ENCODE data around the gene KCNJ4. TPM values are rescaled to one million over a fixed set of nuclear protein-coding genes. Genes with fewer than 3 reads are reported as not detected.
A peak's percentile ranks its signal among the peaks of the same experiment; 100 is the strongest.

The KCNJ4 gene
- total RNA-seq = 1.7 and 2.2 TPM in 2 replicates
- long read RNA-seq = 0 reads

DNA sequence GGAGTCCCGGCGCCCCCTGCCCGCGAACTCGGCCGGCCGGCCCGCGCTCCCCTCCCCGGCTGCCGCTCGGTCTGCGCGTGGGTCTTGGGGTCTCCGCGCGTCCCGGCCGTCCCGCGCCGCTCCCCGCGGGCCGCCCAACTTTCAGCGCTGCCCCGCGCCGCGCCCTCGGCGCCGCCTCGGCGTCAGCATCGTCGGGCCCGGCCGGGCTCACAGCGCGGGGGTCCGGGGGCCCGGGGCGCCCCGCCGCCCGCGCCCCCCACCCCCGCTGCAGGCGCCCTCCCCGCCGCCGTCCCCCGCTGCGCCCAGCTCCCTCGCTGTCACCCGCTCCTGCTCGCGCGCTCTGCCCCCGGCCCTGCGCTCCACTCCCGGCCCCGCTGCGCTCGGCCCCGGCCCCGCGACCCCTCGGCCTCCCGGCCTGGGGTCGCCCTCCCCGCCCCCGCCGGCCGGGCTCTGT, at the start of gene KCNJ4:
Gene KCNJ4 (minus strand): TSS at position 124 of the 454 bp plus-strand sequence. CDS start 27,067 bp downstream, outside the sequence.
- Mint-ChIP-seq H3K4me1 (ENCODE audit: low read depth) (peaks cover 16% of the 10 kb centered on the region), H3K27ac (no peak within 1 kb of the TSS), H3K36me3 (ENCODE audit: insufficient read depth) (no peaks in the 10 kb centered on the region), H3K27me3 (peaks cover 68% of the 10 kb centered on the region), H3K4me3 (ENCODE audit: low read depth) (peak within 1 kb of the TSS; percentile 75), H3K9me3 (ENCODE audit: low read depth) (no peaks in the 10 kb centered on the region)
- TF ChIP-seq, protein P1, sequence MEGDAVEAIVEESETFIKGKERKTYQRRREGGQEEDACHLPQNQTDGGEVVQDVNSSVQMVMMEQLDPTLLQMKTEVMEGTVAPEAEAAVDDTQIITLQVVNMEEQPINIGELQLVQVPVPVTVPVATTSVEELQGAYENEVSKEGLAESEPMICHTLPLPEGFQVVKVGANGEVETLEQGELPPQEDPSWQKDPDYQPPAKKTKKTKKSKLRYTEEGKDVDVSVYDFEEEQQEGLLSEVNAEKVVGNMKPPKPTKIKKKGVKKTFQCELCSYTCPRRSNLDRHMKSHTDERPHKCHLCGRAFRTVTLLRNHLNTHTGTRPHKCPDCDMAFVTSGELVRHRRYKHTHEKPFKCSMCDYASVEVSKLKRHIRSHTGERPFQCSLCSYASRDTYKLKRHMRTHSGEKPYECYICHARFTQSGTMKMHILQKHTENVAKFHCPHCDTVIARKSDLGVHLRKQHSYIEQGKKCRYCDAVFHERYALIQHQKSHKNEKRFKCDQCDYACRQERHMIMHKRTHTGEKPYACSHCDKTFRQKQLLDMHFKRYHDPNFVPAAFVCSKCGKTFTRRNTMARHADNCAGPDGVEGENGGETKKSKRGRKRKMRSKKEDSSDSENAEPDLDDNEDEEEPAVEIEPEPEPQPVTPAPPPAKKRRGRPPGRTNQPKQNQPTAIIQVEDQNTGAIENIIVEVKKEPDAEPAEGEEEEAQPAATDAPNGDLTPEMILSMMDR (IDR thresholded peaks at IDR 0.05; ENCODE audit: unreplicated experiment) = no peak
- DNase-seq (ENCODE audit: low spot score, unreplicated experiment) = no peak

DNA sequence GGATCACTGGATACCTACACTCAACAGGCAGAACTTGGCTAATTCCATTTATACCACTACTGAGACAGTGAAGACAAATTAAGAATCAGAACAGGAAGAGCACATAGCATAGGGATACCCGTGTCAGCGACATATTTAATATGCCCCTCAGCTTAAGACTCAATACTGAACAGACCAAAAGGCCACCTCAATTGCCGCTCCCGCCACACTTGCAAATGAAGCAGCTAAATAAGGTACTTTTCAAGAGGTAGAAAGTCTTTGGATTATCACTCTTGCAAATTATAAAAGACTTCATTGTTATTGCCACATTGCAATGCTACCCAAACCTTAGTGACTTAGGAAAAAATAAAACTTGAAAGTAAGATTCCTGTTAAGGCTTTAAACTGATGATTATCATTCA, 48.0 kb upstream of the KCNJ4 start:
- H3K9me3 Mint-ChIP-seq (ENCODE audit: low read depth) = no peaks in the 10 kb centered on the region

GRCh38 chr22:38501797-38502672, 47.0 kb upstream of the KCNJ4 start:
- H3K4me3 Mint-ChIP-seq (ENCODE audit: low read depth) = peak overlapping the region; percentile 99
- H3K27me3 Mint-ChIP-seq = no peaks in the 10 kb centered on the region
- H3K36me3 Mint-ChIP-seq (ENCODE audit: insufficient read depth) = peaks cover 40% of the 10 kb centered on the region
- peak overlapping the region; percentile 92 for H3K27ac Mint-ChIP-seq
- DNase-seq (ENCODE audit: low spot score, unreplicated experiment) = no peak
- TF ChIP-seq, protein P1 (IDR thresholded peaks at IDR 0.05; ENCODE audit: unreplicated experiment) = no peak
- peaks cover 26% of the 10 kb centered on the region for H3K4me1 Mint-ChIP-seq (ENCODE audit: low read depth)
- no peaks in the 10 kb centered on the region for H3K9me3 Mint-ChIP-seq (ENCODE audit: low read depth)

More for the DNA sequence above, 48.0 kb upstream of the KCNJ4 start:
- Mint-ChIP-seq H3K36me3 (ENCODE audit: insufficient read depth) (peaks cover 37% of the 10 kb centered on the region), H3K27ac (peak overlapping the region; percentile 92), H3K4me1 (ENCODE audit: low read depth) (peaks cover 26% of the 10 kb centered on the region), H3K27me3 (no peaks in the 10 kb centered on the region), H3K4me3 (ENCODE audit: low read depth) (peak overlapping the region; percentile 99)
- TF ChIP-seq, protein P1 (IDR thresholded peaks at IDR 0.05; ENCODE audit: unreplicated experiment) = no peak
- DNase-seq (ENCODE audit: low spot score, unreplicated experiment) = no peak

DNA sequence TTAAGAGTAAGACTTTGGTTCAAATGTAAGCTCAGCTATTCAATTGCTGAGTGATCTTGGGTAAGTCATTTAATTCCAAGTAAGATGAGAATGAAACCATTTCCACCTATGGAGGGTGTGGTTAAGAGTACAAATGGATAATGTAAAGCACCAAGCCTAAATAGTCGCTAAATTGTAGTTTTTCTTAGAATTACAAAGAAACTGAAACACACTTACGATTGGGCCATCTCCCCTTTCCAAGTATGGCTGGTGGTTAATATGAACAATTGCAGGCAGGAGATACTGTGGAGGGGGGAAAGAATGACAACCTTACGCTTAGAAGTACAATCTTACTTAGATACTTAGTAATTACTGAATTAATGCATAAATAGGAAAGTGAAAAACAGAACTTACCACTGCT, 42.9 kb upstream of the KCNJ4 start:
- H3K27ac Mint-ChIP-seq = no peak overlapping the region
- no peaks in the 10 kb centered on the region for H3K27me3 Mint-ChIP-seq
- DNase-seq (ENCODE audit: low spot score, unreplicated experiment) = no peak
- TF ChIP-seq, protein P1 (IDR thresholded peaks at IDR 0.05; ENCODE audit: unreplicated experiment) = no peak
- no peak overlapping the region for H3K4me3 Mint-ChIP-seq (ENCODE audit: low read depth)
- peaks cover 47% of the 10 kb centered on the region for H3K36me3 Mint-ChIP-seq (ENCODE audit: insufficient read depth)
- peaks cover 7% of the 10 kb centered on the region for H3K4me1 Mint-ChIP-seq (ENCODE audit: low read depth)
- no peaks in the 10 kb centered on the region for H3K9me3 Mint-ChIP-seq (ENCODE audit: low read depth)

GRCh38 chr22:38494939-38495338, 39.9 kb upstream of the KCNJ4 start:
- Mint-ChIP-seq H3K36me3 (ENCODE audit: insufficient read depth) (peaks cover 46% of the 10 kb centered on the region), H3K27me3 (no peaks in the 10 kb centered on the region), H3K4me1 (ENCODE audit: low read depth) (no peaks in the 10 kb centered on the region), H3K4me3 (ENCODE audit: low read depth) (no peak overlapping the region), H3K9me3 (ENCODE audit: low read depth) (no peaks in the 10 kb centered on the region), H3K27ac (peak overlapping the region; percentile 35)
- TF ChIP-seq, protein P1 (IDR thresholded peaks at IDR 0.05; ENCODE audit: unreplicated experiment) = no peak
- no peak for DNase-seq (ENCODE audit: low spot score, unreplicated experiment)

Data from progenitor cell of endocrine pancreas (in vitro differentiated cells).